Ovary (tissue), 9 donors: ENCODE results near the gene TRPT1. TPM values are rescaled to one million over a fixed set of nuclear protein-coding genes. Genes with fewer than 3 reads are reported as not detected.

Source experiments
- DNase-seq, 5 donors: peaks; one replicate each; pipeline ENCODE4 v3.0.0-alpha.2; 2019 to 2020
- H3K27ac ChIP-seq, 2 donors: fragments of 200-600 bp; one replicate each; pipeline versions ENCODE4 v1.5.1 to v1.8.0; 2019 to 2022
- H3K27me3 ChIP-seq: fragments of 200-600 bp; one replicate; pipeline ENCODE4 v1.8.0; 2022
- H3K36me3 ChIP-seq: fragments of 200-600 bp; sonication (generic); one replicate; pipeline ENCODE4 v1.5.1; 2019
- H3K4me1 ChIP-seq: one replicate; pipeline ENCODE4 v1.8.1; 2013; ENCODE audit warnings: mild to moderate bottlenecking, moderate library complexity; ENCODE audit not compliant: insufficient read depth
- H3K4me3 ChIP-seq: fragments of 200-600 bp; sonication (generic); one replicate; pipeline ENCODE4 v1.5.1; 2017
- H3K9me3 ChIP-seq, 2 donors: fragments of 200-600 bp in 1 of 2; sonication (generic) in 1 of 2; one replicate each; pipeline versions ENCODE4 v1.5.1 to v1.8.1; 2013 to 2019; ENCODE audit warnings: mild to moderate bottlenecking in 1 of 2, moderate library complexity in 1 of 2
- CTCF ChIP-seq, 3 donors: fragments of 450-650 bp in 2 of 3; fragments of 200-600 bp in 1 of 3; IDR thresholded peaks; one replicate each; pipeline versions ENCODE4 v1.5.1 to v1.8.0; 2016 to 2022; ENCODE audit warnings: antibody characterized with exemption in 3 of 3, mild to moderate bottlenecking in 1 of 3
- EP300 ChIP-seq: sonication (generic); formaldehyde crosslinking; IDR thresholded peaks from one replicate; pipeline ENCODE4 v1.6.1; 2017; ENCODE audit warnings: antibody characterized with exemption
- POLR2A ChIP-seq: fragments of 450-650 bp; IDR thresholded peaks from one replicate; pipeline ENCODE4 v1.6.1; 2017; ENCODE audit warnings: antibody characterized with exemption, mild to moderate bottlenecking, moderate library complexity
- WGBS, 3 donors: extraction: QIAGEN DNeasy Blood & Tissue Kit in 1 of 3; methylation state at CpG; one replicate each; pipeline versions ENCODE4 v1.1.5 to v1.1.7; 2013 to 2017; 5-methylcytosine and 5-hydroxymethylcytosine counted together
- intact Hi-C, 4 donors: fragments of 100-400 bp; cut with DNase I; formaldehyde crosslinking; loops; one replicate each; pipeline versions ENCODE4 v1.11.0 to v1.15.1; 2022 to 2023
- polyA plus RNA-seq, 2 donors: library from polyadenylated mRNA; stranded (reverse); fragments of 200-250 nt in 1 of 2; fragments of 350-450 nt in 1 of 2; fragmentation: Illumina TruSeq in 1 of 2; extraction: RNeasy Lipid Tissue Mini Kit (QIAGEN cat#74804) in 1 of 2; gene quantifications; one replicate each; pipeline ENCODE4 v1.2.3, GENCODE V29; 2013 to 2014
- total RNA-seq, 7 donors: library from RNA; depleted of rRNA in 2 of 7; stranded (reverse); fragments of >200 nt in 2 of 7; fragmentation: NEBNext Ultra II Directional in 3 of 7; extraction: Animal tissue kit (Norgen Biotek cat#: 25700) in 3 of 7; gene quantifications; one replicate each; pipeline versions ENCODE4 v1.1.0 to v1.2.4, GENCODE V29; 2016 to 2023
- donor health status: DM: no; HTN: no; CAD: no; lungs with moderate emphysema.
- donor health status: DM: no; HTN: no; CAD: no.
- donor health status: Bipolar disorder and iron deficiency.
- donor health status: DM: yes; HTN: yes; CAD: no.
- donor health status: DM: no; HTN: no; CAD: no.
- donor health status: DM: yes; HTN: yes; CAD: no.

TRPT1 gene
- total and polyA plus RNA-seq, 9 donors = 16.6 to 41.4 (median 32.6) TPM

- Histone ChIP-seq H3K9me3 (no peaks in the 10 kb centered on the region), H3K27me3 (no peaks in the 10 kb centered on the region), H3K36me3 (no peaks in the 10 kb centered on the region), H3K4me1 (peaks cover 9% of the 10 kb centered on the region), H3K4me3 (peak overlapping the region; percentile 75), H3K27ac (peak overlapping the region; percentile 69 to 90)
- TF ChIP-seq CTCF (IDR thresholded peaks at IDR 0.05) = no peak
- no peak for TF ChIP-seq POLR2A
- TF ChIP-seq EP300 = no peak
- WGBS, 3 donors = 0% methylated on average over 28 to 34 of the region's 34 CpGs
- intact Hi-C loops = loop anchor here in 2 of 4 donors (10.0 kb wide), 1 partner anchor 64 kb away; the partner anchor contains the start of gene FERMT3 (in 2 of the 2)
- DNase-seq = peak in 4 of 5 donors; percentile 68 to 83 (median 75)
These were observed 43.0 kb upstream of the TRPT1 start for GRCh38 chr11:64268893-64269539.

- 17 to 29% (median 19%) methylated on average over 21 to 23 of the region's 23 CpGs for WGBS, 3 donors
- Histone ChIP-seq H3K9me3 (no peaks in the 10 kb centered on the region), H3K27me3 (no peaks in the 10 kb centered on the region), H3K27ac (peak overlapping the region; percentile 13 to 90), H3K36me3 (no peaks in the 10 kb centered on the region), H3K4me1 (peaks cover 9% of the 10 kb centered on the region), H3K4me3 (peak overlapping the region; percentile 75)
- TF ChIP-seq CTCF (IDR thresholded peaks at IDR 0.05) = peak in 1 of 3 donors; percentile 18
- no peak for TF ChIP-seq EP300
- TF ChIP-seq POLR2A = no peak
- intact Hi-C loops = loop anchor here in 2 of 4 donors (10.0 kb wide), 1 partner anchor 63 kb away; the partner anchor contains the start of gene FERMT3 (in 2 of the 2)
- peak; percentile 82 to 93 (median 90) for DNase-seq
These were observed 42.3 kb upstream of the TRPT1 start for GRCh38 chr11:64268025-64268892.

- Histone ChIP-seq H3K4me3 (no peak overlapping the region), H3K36me3 (no peaks in the 10 kb centered on the region), H3K27me3 (no peaks in the 10 kb centered on the region), H3K9me3 (no peaks in the 10 kb centered on the region), H3K27ac (peak overlapping the region in 1 of 2 donors; percentile 90), H3K4me1 (peaks cover 9% of the 10 kb centered on the region)
- intact Hi-C loops = loop anchor here in 2 of 4 donors (10.0 kb wide), 1 partner anchor 63 kb away; the partner anchor contains the start of gene FERMT3 (in 2 of the 2)
- WGBS, 3 donors = 70 to 71% (median 70%) methylated on average over 27 of the region's 27 CpGs
- no peak for TF ChIP-seq POLR2A
- no peak for TF ChIP-seq EP300
- TF ChIP-seq CTCF (IDR thresholded peaks at IDR 0.05) = no peak
- DNase-seq = peak in 3 of 5 donors; percentile 55 to 66 (median 66)
These were observed 41.4 kb upstream of the TRPT1 start for GRCh38 chr11:64267207-64267945.

GRCh38 chr11:64266339-64266738 lies 40.4 kb upstream of the TRPT1 start:
- no peaks in the 10 kb centered on the region for H3K27me3 ChIP-seq
- H3K4me1 ChIP-seq = peaks cover 9% of the 10 kb centered on the region
- no peaks in the 10 kb centered on the region for H3K9me3 ChIP-seq
- no peak overlapping the region for H3K27ac ChIP-seq
- H3K36me3 ChIP-seq = no peaks in the 10 kb centered on the region
- DNase-seq = peak in 3 of 5 donors; percentile 35 to 64 (median 53)
- no peak overlapping the region for H3K4me3 ChIP-seq
- WGBS, 3 donors = 86 to 91% (median 90%) methylated on average over 15 of the region's 15 CpGs
- intact Hi-C loops = loop anchor here in 2 of 4 donors (10.0 kb wide), 1 partner anchor 62 kb away; the partner anchor contains the start of gene FERMT3 (in 2 of the 2)
- TF ChIP-seq POLR2A (no peak), CTCF (IDR thresholded peaks at IDR 0.05) (no peak), EP300 (no peak)
